GM19438 (cell line): ENCODE measurements around the gene TNRC6B.
"Not testable (repeated sequence)": the region's sequence is repeated elsewhere in the genome, so short reads cannot be mapped to it uniquely, and the experiment has no call there.

Source experiments
- ATAC-seq: cut with Tn5 transposase; IDR thresholded peaks from one replicate; pipeline ENCODE4 v1.9.1; 2021; ENCODE audit warnings: low read depth; ENCODE audit not compliant: unreplicated experiment

The TNRC6B gene

DNA sequence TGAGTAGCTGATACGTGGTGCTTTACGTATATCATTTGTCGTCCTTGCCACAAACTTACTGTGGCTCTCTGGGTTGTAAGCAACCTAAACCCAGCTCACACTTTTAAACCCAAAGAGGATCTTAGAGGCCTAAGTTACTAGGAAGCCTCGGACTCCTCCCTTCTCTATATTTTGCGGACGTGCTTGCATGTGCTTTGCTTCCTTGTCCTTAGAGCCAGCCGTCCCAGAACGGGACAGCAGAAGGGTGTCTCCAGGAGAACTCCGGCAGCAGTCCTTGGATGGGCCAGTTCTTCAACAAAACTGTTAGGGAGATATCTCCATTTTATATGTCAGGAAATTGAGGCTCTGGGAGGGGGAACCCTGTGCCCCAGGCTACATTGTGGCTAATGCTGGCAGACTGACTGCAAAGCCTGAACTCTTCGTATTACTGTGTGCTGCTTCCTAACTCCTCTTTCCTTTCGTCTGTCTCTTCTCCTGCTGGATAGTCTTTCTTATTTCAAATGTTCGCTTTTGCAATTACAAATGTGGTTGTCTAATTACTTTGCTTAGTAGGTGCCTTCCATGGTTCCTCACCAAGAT lies 33.8 kb downstream of the TNRC6B start:
- ATAC-seq = no peak

DNA sequence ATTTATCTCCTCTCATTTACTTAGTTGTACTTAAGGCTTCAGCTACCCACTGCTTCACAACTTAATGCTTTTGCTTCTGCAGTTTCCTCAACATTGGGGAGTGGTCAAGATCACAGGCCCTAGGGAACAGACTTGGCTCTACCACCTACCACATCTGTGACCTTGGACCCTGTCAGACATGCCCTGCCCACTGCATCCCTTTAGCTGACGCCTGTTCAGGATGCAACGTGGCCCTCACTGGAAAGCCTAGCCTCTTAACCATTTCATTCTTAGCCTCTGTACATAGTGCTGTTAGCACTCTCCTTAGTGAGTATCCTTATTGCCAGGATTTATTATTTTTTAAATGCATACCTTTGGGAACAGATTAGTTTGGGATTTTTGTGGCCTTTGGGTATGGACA lies 34.4 kb downstream of the TNRC6B start:
- ATAC-seq = no peak

DNA sequence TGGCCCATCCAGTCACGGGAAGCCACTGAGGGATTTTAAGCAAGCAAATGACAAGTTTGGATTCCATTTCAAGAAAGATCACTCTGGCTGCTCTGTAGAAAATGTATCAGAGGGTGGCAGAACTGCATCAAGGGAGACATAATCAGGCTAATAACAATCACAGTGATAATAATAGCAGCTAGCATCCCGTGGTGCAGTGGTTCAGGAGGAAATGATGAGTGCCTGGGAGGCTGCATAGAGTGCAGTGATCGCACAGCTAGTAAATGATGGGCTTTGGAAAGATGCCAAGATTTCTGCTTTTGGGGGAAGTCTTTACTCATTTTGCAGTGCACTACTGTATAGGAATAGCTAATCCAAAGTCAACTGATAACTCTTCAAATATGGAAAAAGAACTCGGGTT lies 35.8 kb downstream of the TNRC6B start:
- no peak for ATAC-seq

DNA sequence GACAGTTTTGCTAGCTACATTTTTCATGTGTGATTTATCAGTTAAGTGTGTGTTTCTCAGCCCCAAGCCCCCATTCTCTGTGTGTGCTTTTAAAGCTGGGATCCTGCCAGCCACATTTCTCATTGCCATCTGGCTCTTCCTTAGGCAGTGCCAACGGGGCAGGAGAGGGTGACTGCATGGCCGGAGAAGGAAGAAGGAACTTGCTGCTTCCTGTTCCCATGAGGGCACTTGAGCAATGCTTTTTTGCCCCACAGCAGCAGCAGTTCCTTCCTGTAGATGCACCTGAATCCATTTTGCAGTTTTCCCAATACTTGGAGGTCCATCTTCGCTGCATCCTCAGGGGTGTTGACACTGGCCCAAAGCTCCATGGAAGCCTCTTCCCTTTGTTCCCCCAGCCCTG lies 37.5 kb downstream of the TNRC6B start:
- no peak for ATAC-seq

DNA sequence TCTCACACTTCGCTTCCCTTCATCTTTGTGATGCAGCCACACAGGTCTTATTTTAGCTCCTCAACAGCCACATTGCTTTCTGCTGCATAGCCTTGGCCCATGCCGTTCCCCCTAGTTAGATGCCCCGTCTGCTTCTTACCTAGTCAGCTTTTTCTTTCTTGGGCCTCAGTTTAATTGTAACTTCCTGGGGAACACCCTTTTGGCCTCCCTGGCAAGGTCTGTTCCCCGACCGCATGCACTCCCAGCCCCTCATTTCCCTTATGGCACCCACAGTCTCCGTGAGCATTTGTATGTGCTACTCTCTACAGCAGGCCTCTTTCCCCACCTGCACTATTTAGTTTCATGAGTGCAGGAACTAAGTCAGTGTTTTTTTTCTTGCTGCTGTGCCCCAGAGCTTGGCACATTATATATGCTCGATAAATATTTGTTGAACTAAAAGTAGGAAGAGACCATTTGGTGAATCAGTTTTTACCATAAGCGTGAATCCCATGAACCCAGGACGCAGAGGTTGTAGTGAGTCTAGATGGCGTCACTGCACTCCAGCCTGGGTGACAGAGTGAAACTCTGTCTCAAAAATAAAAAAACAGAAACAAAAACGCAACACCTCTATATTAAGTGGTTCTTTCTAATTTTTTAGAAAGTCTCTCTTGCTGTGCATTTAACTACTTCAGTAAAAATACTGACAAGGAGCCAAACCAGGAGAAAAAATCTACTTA lies 38.5 kb downstream of the TNRC6B start:
- ATAC-seq = no peak

DNA sequence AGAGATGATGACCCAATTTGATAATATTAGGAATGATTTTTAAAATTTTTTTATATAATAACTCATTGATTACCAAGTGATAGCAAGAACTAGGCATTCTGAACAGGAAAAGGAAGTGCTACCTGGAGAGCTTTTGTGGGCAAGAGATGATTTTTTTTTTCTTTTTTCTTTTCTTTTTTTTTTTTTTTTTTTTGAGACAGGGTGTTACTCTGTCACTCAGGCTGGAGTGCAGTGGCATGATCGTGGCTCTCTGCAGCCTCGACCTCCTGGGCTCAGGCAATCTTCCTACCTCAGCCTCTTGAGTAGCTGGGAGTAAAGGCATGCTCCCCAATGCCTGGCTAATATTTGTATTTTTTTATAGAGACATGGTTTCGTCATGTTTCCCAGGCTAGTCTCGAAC lies 40.4 kb downstream of the TNRC6B start:
- ATAC-seq = no peak

DNA sequence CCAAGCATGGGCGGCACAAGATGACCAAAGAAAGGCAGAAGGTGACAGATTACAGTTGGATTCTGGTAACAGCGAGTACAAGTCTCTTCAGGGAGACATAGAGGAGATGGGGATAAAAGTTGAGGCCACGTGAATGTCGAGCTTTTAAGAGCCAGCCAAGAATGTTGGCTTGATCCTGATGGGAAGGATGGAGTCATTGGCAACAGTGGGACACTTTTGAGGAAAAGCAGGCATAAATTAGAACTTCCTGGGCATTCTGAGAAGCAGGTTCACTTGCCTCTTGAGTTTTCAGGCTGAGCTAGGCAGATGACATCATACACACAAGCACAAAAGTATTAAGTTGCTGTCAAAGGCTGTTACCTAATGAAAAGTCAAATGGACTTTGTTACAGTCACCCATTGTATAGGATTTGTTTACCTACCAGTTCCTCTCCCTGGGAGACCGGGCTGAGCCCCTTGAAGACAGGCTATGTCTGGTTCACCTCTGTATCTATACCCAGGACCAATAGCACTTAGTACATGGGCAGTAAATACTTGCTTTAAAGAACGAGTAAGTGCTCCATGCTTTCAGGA lies 41.1 kb downstream of the TNRC6B start:
- ATAC-seq = no peak

DNA sequence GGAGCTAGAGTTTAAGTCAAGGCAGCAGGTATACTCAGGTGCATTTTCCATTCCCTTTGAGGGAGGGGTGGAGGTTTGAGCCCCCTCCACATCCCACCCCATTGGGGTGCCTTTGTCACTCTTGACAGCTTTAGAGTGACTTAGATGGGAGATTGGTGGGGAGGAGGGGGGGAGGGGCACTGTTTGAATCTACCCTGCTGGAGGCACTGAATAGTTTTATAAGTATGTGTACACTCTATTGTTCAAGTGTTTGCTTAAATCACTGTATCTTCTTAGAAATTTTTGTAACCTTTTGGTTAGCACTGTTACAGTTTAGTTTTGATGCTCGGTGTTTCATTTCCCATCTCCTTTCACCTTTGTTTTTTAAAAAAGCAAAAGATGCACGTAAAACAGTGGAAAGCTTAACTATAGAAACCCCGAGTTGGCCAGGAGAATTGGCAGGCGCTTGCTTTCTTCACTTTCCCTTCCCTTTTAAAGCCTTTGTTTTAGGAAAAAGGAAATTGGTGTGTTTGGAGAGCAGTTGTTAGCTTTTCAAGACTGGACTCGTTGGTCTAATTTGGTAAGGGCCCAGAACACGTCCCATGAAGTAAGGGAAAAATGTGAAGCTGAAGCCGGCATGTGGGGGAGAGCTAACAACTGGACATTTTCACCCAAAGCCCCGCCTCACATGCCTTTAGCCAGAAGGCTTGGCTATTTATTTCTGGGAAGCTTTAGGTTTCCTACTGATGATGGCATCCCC lies 42.8 kb downstream of the TNRC6B start:
- no peak for ATAC-seq

DNA sequence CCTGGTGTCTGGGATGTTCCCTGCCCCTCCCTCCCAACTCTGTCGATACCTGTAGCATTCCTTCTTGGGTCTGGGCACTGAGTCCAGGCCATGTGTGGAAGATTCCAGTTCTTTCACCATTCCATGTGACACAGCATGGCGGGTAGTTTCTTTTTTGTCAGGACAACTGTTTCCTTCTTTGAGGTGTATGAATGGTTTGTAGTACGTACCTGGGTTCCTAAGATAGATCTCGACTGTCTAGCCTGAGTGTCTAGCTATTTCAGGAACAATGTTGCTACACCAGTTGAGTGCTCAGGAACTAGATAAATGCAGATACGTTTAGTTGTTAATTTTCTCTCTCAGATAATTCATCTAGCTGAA lies 43.3 kb downstream of the TNRC6B start:
- ATAC-seq = no peak

DNA sequence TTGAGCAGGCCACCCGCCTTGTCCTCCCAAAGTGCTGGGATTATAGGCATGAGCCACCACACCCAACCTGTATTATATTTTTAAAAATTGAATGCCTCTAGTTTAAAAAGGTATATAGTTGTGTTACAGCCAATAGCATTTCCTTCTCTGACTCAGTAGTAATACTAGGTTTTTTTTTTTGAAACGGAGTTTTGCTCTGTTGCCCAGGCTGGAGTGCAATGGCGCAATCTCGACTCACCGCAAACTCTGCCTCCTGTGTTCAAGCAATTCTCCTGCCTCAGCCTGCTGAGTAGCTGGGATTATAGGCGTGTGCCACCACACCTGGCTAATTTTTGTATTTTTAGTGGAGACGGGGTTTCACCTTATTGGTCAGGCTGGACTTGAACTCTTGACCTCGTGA lies 45.3 kb downstream of the TNRC6B start:
- not testable (repeated sequence) for ATAC-seq

DNA sequence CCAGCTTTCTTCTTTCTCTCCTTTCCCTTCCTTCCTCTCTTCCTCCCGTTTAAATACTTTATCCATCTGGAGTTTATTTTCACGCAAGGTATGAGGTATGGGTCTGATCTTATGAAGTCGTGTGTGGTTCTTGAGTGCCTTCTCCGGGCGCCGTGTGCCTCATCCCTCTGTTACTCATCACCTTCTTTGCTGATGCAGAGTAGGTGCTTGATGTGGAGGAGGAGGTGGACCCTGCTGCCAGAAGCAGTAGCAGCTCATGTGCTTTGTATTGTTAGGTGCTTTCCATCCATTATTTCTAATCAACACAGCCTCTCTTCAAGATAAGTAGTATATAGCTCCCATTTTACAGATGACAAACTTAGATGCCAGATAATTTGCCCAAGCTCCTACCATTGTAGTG lies 47.0 kb downstream of the TNRC6B start:
- no peak for ATAC-seq

DNA sequence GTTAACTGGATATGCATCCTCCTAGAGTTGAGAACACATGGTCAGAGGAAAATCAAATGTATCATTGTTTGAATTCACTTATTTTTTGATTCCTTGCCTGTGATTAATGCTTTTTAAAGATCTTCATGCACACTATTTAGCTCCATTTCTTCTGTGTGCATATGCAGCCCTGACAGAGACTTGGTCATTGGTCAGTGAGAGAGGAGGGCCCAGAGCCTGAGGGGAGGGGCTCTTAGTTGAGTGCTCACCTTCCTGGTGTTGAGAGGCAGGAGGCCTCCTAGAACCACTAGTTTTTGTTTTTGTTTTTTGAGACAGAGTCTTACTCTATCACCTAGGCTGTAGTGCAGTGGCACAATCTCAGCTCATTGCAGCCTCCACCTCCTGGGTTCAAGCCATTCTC lies 48.9 kb downstream of the TNRC6B start:
- no peak for ATAC-seq

DNA sequence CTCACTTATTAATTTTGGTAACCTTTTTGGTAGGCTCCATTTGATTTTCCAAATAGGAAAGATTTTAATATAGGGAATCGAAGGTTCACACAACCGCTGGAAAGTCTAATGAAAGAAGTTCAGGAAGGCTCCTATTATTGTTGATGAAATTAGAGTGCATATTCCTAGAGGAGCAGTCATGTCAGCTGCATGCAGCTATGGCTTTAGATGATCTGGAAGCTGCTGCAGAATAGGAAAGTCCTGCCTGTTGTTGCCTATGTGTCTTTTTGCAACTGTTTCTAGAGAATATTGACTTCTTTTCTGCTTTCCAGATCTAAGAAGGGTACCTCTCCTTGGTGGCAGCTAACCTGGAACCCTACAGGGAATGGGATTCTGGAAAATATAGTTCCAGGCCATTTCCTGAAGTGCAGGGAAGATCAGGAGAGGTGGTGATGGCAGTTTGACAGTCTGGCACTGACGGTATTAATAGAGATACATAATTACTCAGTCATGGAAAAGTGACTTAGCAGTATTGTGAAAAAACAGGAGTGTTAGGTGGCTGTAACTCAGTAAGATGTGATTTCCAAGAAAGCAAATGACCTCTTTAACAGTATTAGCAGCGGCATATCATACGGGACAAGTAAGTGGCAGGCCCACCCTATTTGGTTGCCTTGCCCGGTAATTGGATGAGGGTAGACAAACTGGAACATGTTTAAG lies 54.0 kb downstream of the TNRC6B start:
- no peak for ATAC-seq

DNA sequence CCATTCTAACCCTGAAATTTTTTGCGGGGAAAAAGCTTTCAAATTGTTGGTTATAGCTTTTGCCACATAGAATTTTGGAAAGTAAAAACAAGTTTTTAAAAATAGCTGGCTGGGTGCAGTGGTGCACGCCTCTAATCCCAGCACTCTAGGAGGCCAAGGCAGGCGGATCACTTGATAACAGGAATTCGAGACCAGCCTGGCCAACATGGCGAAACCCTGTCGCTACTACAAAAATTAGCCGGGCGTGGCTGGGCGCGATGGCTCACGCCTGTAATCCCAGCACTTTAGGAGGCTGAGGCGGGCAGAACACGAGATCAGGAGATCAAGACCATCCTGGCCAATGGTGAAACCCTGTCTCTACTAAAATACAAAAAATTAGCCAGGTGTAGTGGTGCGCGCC lies 54.9 kb downstream of the TNRC6B start:
- no peak for ATAC-seq

DNA sequence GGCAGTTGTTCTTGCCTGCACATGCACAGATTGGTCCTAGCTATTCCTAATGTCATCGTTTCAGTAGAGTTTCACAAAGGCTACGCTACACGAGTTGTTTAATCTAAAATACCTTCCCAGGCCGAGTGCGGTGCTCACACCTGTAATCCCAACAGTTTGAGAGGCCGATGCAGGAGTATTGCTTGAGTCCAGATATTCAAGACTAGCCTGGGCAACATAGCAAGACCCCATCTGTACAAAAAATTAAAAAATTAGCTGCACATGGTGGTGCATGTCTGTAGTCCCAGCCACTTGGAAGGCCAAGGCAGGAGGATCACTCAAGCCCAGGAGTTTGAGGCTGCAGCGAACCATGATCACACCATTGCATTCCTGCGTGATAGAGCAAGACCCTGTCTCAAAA lies 56.2 kb downstream of the TNRC6B start:
- no peak for ATAC-seq

DNA sequence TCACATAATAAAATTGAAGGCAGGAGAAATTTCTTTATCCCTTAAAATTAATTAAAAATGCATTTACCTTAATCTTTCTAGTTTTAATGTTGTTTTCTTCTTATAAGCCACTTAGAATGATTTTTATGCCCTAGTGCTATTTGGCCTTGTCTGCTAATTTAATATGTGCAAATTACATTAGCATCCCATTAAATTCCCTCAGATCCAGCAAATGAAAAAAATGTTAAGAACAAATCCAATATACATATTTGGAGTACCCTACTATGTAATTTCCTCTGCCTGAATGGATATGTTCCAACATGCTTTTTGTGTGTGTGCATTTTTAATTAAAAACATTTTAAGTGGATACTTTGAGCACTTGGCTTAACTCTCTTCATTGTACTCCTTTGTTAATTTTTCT lies 56.9 kb downstream of the TNRC6B start:
- no peak for ATAC-seq

DNA sequence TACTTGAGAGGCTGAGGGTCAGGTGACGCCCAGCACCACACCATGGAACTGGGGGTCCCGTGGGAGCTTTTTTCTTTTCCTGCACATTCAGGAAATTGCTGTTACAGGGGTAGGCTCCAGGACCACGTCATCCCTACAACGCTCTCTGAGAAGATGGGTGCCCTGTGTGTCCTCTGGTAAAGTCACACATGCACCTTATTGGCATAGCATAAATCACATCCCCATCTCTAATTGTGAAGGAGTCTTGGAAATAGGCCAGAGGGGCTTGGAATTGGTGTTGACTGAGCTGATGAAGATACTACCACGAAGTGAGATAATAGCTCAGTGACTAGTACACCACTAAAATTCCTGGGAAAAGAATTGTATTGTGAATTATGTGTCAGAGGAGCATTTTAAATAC lies 57.6 kb downstream of the TNRC6B start:
- ATAC-seq = no peak

DNA sequence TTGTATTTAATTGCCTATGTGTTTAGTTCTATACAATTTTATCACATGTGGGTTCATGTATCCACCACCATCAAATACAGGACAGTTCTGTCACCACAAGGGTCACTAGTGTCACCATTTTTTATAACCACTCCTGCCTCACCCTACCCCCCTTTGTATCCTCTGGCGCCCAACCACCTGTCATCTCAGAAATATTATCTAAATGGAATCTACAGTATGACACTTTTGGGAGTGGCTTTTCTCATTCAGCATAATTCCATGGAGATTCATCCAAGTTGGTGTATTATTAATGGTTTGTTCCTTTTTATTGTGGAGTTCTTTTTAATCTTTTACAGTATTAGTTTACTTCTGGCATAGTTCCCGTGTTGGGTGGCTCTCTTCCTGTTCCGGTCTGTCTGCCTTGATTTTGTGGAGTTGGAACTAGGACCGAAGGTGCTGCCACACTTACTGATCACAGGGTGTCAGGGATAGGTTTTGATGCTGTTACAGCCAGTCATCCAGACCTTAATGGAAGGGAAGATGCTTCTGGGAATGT lies 58.5 kb downstream of the TNRC6B start:
- ATAC-seq = no peak

DNA sequence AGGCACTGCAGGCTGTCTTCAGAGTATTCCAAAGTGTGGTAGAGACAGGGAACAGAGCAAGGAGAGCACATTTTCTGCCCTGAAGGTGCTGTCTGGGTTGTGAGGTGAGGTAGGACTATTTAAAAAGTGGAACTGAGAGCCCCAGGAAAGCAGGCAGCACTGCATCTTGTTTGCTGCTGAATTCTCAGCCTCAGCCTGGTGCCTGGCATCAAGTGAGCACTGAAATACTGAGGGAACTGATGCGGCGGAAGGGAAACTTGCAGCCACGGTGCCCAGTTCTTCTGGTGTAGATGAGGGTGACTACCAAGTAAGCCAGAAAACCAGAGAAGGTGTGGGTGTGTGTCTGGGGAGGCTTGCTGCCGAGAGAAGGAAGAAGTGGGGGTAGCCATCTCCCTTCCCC lies 59.5 kb downstream of the TNRC6B start:
- no peak for ATAC-seq

DNA sequence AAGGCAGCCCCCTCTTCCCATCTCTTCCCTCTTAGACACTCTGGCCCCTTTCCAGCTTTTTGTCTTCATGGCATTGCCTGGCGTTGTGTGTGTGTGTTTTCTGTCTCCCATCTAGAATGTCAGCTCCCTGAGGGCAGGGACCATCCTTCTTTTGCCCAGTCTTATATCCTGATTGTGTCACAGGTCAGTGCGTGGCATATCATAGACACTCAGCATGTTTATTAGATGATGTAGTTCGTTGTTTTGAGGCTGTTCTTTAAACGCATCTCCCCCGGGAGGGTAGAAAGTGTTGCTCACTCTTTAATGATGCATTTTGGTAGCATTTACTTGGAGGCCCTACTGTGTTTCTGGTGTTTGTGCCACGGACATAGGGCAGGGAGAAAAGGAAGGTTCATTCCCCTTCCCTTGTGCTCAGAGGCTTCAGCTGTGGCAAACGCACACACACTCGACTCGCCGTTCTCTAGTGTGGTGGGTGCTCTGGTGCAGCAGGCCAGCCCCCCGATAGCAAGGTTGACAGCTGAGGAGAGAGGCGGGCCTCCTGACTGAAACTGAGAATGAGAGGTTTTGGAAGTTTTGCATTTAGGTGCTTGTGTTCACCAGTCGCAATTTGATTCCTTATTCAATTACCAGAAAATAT lies 60.2 kb downstream of the TNRC6B start:
- ATAC-seq = no peak
